Liver (tissue), 3 donors: ENCODE results near the gene EGFLAM.

Source experiments
- CTCF ChIP-seq: fragments of 150-350 bp; IDR thresholded peaks from 2 replicates; pipeline ENCODE4 v1.5.1; 2017; ENCODE audit warnings: improper control_type of control experiment, low read depth, low read length; ENCODE audit not compliant: missing input control
- JUND ChIP-seq, 2 donors: IDR thresholded peaks; 2 replicates each; pipeline ENCODE4 v1.6.1; 2016; ENCODE audit warnings: antibody characterized with exemption in 2 of 2
- MAX ChIP-seq: IDR thresholded peaks from 2 replicates; pipeline ENCODE4 v1.6.1; 2016; ENCODE audit warnings: antibody characterized with exemption
- NR2F2 ChIP-seq: IDR thresholded peaks from 2 replicates; pipeline ENCODE4 v1.6.1; 2016; ENCODE audit warnings: antibody characterized with exemption
- REST ChIP-seq: IDR thresholded peaks from 2 replicates; pipeline ENCODE4 v1.6.1; 2016; ENCODE audit warnings: antibody characterized with exemption, mild to moderate bottlenecking
- TAF1 ChIP-seq: conservative IDR thresholded peaks from 2 replicates; pipeline ENCODE4 v1.6.1; 2016; ENCODE audit warnings: antibody characterized with exemption, mild to moderate bottlenecking
- donor health status: healthy.
- donor health status: healthy.

- TF ChIP-seq JUND (IDR thresholded peaks at IDR 0.05): no peak
- TF ChIP-seq TAF1: no peak
- TF ChIP-seq CTCF: no peak
- no peak for TF ChIP-seq NR2F2
- no peak for TF ChIP-seq REST
- TF ChIP-seq MAX: no peak
Measured at GRCh38 chr5:38387161-38387560, 128.8 kb downstream of the EGFLAM start.
